ENCODE measurements around the gene LMF2.

The LMF2 gene

DNA sequence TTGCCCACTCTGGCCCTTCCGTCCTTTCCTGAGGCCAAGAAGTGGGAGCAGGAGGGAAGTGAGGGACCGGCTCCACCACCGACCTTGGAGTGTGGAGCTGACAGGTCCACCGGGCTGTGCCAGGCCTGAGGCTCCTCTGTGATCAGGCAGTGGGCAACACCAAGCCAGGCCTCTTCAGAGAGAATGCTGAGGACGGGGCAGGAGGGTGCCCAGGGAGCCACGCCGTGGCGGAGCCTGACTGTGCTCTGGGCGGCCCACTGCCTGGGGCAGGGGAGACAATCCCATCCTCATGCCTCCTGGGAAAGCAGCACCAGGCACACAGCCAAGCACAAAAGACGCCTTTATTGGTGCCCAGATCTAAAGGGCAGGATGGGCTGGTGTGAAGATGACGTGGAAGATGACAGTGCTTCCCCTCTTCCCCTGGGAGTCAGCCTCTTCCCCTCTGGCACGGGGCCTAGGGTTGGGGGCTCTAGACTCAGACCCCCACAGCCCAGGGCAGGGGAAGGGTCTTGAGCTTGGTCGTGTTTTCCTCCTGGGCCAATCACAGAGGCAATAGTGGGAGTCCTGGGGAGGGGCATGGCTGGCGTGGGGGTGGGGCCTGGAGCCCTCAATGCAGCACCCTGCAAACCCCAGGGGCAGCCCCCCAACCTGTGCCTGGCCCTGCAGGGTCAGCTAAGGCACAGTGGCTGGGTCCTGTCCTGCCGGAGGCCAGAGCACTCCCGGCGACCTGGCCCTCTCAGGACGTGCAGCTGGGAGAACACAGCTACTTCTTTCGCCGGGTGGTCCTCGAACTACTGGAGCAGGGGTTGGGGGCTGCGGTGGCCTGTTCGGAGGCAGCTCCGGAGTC lies 4.7 kb downstream of the LMF2 start:
- TF ChIP-seq, protein P1, sequence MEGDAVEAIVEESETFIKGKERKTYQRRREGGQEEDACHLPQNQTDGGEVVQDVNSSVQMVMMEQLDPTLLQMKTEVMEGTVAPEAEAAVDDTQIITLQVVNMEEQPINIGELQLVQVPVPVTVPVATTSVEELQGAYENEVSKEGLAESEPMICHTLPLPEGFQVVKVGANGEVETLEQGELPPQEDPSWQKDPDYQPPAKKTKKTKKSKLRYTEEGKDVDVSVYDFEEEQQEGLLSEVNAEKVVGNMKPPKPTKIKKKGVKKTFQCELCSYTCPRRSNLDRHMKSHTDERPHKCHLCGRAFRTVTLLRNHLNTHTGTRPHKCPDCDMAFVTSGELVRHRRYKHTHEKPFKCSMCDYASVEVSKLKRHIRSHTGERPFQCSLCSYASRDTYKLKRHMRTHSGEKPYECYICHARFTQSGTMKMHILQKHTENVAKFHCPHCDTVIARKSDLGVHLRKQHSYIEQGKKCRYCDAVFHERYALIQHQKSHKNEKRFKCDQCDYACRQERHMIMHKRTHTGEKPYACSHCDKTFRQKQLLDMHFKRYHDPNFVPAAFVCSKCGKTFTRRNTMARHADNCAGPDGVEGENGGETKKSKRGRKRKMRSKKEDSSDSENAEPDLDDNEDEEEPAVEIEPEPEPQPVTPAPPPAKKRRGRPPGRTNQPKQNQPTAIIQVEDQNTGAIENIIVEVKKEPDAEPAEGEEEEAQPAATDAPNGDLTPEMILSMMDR (IDR thresholded peaks at IDR 0.05; ENCODE audit: low read depth, low read length), result no peak
- H3K4me3 ChIP-seq (replicated peaks in 1 of 2; ENCODE audit: low read depth in 2 of 2, low read length in 2 of 2), result no peak overlapping the region
- DNase-seq (ENCODE audit: low read depth in 2 of 2), result no peak

DNA sequence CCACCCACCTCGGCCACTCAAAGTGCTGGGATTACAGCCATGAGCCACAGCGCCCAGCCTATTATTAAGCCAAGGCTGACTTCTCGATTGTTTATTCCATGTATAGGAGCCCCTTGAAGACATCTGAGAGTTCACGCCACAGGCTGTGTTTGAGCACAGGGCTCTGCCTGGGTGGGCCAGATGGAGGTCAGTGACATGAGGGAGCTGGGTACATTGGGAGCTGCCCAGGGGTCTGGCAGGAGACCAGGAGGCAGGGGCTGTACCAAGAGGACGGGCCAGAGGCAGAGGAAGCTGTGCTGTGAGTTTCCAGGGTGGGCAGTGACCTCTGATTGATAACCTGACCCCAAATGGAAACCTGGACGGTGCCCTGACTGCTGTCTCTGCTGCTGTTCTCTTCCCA lies 5.4 kb downstream of the LMF2 start:
- no peak overlapping the region for H3K4me3 ChIP-seq (replicated peaks in 1 of 2; ENCODE audit: low read depth in 2 of 2, low read length in 2 of 2)
- TF ChIP-seq, protein P1 (IDR thresholded peaks at IDR 0.05; ENCODE audit: low read depth, low read length), result no peak
- no peak for DNase-seq (ENCODE audit: low read depth in 2 of 2)

DNA sequence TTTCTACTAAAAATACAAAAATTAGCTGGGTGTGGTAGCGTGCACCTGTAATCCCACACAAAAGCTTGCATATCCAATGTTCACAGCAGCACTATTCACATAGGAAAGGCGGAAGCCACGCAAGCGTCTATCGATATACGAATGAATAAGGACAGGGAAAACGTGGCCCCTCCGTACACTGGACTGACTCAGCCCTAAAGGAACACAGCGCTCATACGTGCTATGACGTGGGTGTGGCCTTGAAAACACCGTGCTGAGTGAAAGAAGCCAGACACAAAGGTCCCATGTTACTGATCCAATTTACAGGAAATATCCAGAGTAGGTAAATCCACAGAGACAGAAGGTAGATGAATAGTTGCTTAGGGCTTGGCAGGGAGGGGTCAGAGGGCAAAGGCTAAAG lies 7.0 kb downstream of the LMF2 start:
- H3K4me3 ChIP-seq (replicated peaks in 1 of 2; ENCODE audit: low read depth in 2 of 2, low read length in 2 of 2), result no peak overlapping the region
- TF ChIP-seq, protein P1 (IDR thresholded peaks at IDR 0.05; ENCODE audit: low read depth, low read length), result no peak
- DNase-seq (ENCODE audit: low read depth in 2 of 2), result no peak

DNA sequence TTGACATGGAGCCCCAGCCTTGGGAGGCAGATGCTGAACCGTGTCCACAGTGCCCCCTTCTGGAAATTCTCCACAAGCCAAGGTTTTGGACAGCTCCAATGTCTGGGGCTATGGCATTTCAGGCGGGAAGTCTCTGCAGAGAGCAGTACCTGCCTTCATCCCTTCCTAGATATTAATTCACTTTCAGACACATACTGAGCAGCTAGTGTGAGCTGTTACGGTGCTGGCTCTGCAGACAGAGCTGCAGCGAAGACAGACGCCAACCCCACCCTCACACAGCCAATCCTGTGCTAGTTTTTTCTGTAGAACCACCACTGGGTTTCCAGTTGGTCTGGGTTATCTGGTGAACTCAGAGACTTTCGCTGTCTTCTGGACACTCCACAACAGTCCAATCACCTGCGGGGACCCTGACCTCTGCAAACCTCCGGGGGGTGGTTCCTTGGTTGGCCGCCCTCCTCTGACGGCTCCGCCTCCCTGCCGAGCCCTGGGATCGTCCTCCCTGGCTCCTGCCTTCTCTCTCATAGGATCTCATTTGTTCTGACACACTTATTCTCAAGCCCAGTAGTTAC lies 9.1 kb downstream of the LMF2 start:
- DNase-seq (ENCODE audit: low read depth in 2 of 2), result peak; percentile 70 to 71
- H3K4me3 ChIP-seq (replicated peaks in 1 of 2; ENCODE audit: low read depth in 2 of 2, low read length in 2 of 2), result no peak overlapping the region
- TF ChIP-seq, protein P1 (IDR thresholded peaks at IDR 0.05; ENCODE audit: low read depth, low read length), result peak; percentile 85

DNA sequence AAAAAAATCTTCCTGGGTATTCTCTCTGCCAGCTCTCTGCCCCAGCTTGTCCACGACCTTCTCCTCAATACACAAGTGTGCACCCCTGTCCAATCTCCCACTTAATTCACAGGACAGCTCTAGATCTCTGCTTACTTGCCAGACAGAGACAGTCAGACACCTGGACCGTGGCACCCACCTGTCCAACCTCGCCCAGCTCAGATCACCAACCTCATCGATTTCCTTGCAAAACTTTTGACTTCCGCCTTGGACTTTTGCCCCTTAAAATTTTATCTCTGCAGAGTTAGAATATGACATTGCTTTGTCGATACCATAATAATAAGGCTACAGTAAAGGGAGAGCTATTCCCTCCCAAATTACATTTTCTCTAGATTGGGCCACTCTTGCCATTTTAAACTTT lies 10.4 kb downstream of the LMF2 start:
- no peak for DNase-seq (ENCODE audit: low read depth in 2 of 2)
- H3K4me3 ChIP-seq (replicated peaks in 1 of 2; ENCODE audit: low read depth in 2 of 2, low read length in 2 of 2), result no peak overlapping the region
- TF ChIP-seq, protein P1 (IDR thresholded peaks at IDR 0.05; ENCODE audit: low read depth, low read length), result no peak

DNA sequence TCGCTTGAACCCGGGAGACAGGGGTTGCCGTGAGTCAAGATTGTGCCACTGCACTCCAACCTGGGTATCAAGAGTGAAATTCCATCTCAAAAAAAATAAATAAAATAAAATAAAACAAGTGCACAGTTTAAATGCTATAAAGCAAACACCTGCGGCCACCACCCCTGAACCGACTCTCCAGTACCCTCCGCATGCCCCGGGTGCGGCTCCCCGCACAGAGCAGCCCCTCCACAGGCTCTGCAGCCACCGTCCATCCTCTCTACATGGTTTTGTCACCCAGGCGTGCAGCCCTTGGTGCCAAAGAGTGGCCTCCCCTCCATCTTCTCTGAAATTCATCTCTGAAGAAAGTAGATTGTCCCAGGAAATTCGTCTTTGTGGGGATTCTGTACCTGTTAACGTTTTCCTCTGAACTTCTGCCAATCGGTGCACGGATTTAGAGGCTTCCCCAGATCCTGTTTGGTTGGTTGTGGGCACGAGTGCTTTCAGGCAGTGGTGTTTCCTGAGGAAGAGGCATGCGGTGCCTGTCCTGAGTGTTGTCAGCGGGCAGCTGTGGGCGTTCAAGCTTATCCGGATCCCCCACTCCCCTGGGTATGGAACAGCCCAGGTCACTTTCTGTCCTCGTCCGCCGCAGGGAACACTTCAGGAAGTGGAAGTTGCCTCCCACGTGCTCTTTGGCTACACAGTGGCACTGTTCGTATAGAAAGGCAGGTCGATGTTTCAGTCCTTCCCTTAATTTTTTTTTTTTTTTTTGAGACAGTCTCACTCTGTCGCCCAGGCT lies 16.8 kb downstream of the LMF2 start:
- TF ChIP-seq, protein P1 (IDR thresholded peaks at IDR 0.05; ENCODE audit: low read depth, low read length), result no peak
- H3K4me3 ChIP-seq (replicated peaks in 1 of 2; ENCODE audit: low read depth in 2 of 2, low read length in 2 of 2), result no peak overlapping the region
- no peak for DNase-seq (ENCODE audit: low read depth in 2 of 2)

Data from cardiac fibroblast (primary cell).